A673 (cell line): ENCODE data around the gene GPM6B. TPM values are rescaled to one million over a fixed set of nuclear protein-coding genes. Genes with fewer than 3 reads are reported as not detected.

Source experiments
- BruUV-seq: library from RNA; stranded (reverse); fragments of 400-500 nt; replicated peaks from 2 replicates; lab custom pipeline; 2021; lab: Mats Ljungman, UMichigan
- CTCF ChIA-PET: fragments of 300-600 bp; sonication (Branson Sonifier 250); formaldehyde crosslinking; loops from one replicate; lab custom pipeline; 2022; ENCODE audit warnings: antibody characterized with exemption; lab: Charles Lee
- POLR2A ChIA-PET: fragments of 300-600 bp; sonication (Branson Sonifier 250); formaldehyde crosslinking; loops from one replicate; lab custom pipeline; 2022; ENCODE audit warnings: antibody characterized with exemption; ENCODE audit not compliant: low non-redundant PET; lab: Charles Lee
- DNase-seq: peaks from one replicate; pipeline ENCODE4 v3.0.0-alpha.2; 2015; ENCODE audit warnings: low spot score
- H3K27ac ChIP-seq: fragments of 200-600 bp; sonication (generic); 2 replicates; pipeline ENCODE4 v1.5.1; 2016; ENCODE audit warnings: mixed run types, low read depth, mild to moderate bottlenecking, mixed read lengths, antibody characterized with exemption, low read length; ENCODE audit not compliant: poor library complexity, severe bottlenecking
- H3K27me3 ChIP-seq: fragments of 200-600 bp; sonication (generic); replicated peaks from 2 replicates; pipeline ENCODE4 v1.6.1; 2017; ENCODE audit warnings: mixed run types, low read depth, mild to moderate bottlenecking, mixed read lengths, antibody characterized with exemption, low read length; ENCODE audit not compliant: insufficient read depth, poor library complexity
- H3K36me3 ChIP-seq: fragments of 200-600 bp; sonication (generic); 2 replicates; pipeline ENCODE4 v1.6.1; 2016; ENCODE audit warnings: mixed run types, mild to moderate bottlenecking, mixed read lengths, antibody characterized with exemption, low read length; ENCODE audit not compliant: insufficient read depth, poor library complexity, severe bottlenecking
- H3K4me1 ChIP-seq: fragments of 200-600 bp; sonication (generic); 2 replicates; pipeline ENCODE4 v1.6.1; 2017; ENCODE audit warnings: mixed run types, mild to moderate bottlenecking, mixed read lengths, antibody characterized with exemption, low read length; ENCODE audit not compliant: insufficient read depth, poor library complexity, severe bottlenecking
- H3K4me3 ChIP-seq: fragments of 200-600 bp; sonication (generic); 2 replicates; pipeline ENCODE4 v1.5.1; 2016; ENCODE audit warnings: low read depth, mixed run types, mild to moderate bottlenecking, mixed read lengths, low read length; ENCODE audit not compliant: poor library complexity, severe bottlenecking
- H3K9me3 ChIP-seq: fragments of 200-600 bp; sonication (generic); 2 replicates; pipeline ENCODE4 v1.6.1; 2016; ENCODE audit warnings: mixed run types, low read depth, mild to moderate bottlenecking, mixed read lengths, antibody characterized with exemption, low read length; ENCODE audit not compliant: poor library complexity, severe bottlenecking
- CTCF ChIP-seq: fragments of 300-800, 200-600 bp; sonication (generic); conservative IDR thresholded peaks from 2 replicates; pipeline ENCODE4 v1.5.1; 2017; ENCODE audit warnings: low read depth, mild to moderate bottlenecking, antibody characterized with exemption, low read length, moderate library complexity, mixed read lengths
- EZH2 ChIP-seq: fragments of 200-600 bp; sonication (generic); IDR thresholded peaks from 2 replicates; pipeline ENCODE4 v1.6.1; 2017; ENCODE audit warnings: borderline replicate concordance, low read depth, mild to moderate bottlenecking, mixed read lengths, antibody characterized with exemption, low read length; ENCODE audit not compliant: poor library complexity, severe bottlenecking
- intact Hi-C: fragments of 100-400 bp; cut with micrococcal nuclease; formaldehyde crosslinking; loops from one replicate; pipeline ENCODE4 v1.10.0; 2022; ENCODE audit not compliant: unreplicated experiment
- total RNA-seq: library from RNA; stranded (reverse); gene quantifications from 2 replicates; pipeline ENCODE4 v1.2.3, GENCODE V29; 2021

GPM6B gene
- total RNA-seq, 1 experiment from 2014 or later = 7.6 TPM

- H3K27me3 ChIP-seq = no peaks in the 10 kb centered on the region
- ChIA-PET POLR2A (no interaction called here), CTCF (no interaction called here)
- intact Hi-C loops = no loop called here
- H3K27ac ChIP-seq = no peak overlapping the region
- TF ChIP-seq CTCF (no peak), EZH2 (no peak)
- no peak for DNase-seq
- H3K4me3 ChIP-seq = no peak overlapping the region
- H3K4me1 ChIP-seq = no peaks in the 10 kb centered on the region
- BruUV-seq = no TSS peak
- no peaks in the 10 kb centered on the region for H3K36me3 ChIP-seq
- no peaks in the 10 kb centered on the region for H3K9me3 ChIP-seq
Measured at GRCh38 chrX:13859724-13860123, 42.8 kb upstream of the GPM6B start.

DNA sequence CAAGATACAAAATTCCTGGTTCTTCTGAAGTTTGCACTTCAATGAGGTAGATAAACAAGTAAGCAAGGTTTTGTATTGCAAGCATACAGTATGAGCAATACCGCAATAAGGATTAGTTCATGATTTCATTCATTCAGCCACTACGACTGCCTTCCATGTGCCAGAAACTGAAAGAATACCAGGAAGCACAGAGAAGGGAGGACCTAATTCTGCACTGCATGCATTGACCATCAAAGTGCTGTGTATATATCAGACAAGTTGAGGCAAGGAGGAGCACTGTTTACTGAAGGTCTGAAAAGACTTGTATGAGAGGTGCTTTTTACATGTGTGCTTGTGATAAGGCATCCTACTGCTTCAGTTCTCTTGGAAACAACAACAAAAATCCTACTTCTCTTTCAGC is 40.9 kb upstream of the GPM6B start:
- Histone ChIP-seq H3K4me1 (no peaks in the 10 kb centered on the region), H3K27ac (no peak overlapping the region), H3K4me3 (no peak overlapping the region), H3K36me3 (no peaks in the 10 kb centered on the region), H3K27me3 (no peaks in the 10 kb centered on the region), H3K9me3 (no peaks in the 10 kb centered on the region)
- TF ChIP-seq CTCF (no peak), EZH2 (no peak)
- CTCF ChIA-PET = no interaction called here
- intact Hi-C loops = no loop called here
- no TSS peak for BruUV-seq
- no peak for DNase-seq
- POLR2A ChIA-PET = no interaction called here

DNA sequence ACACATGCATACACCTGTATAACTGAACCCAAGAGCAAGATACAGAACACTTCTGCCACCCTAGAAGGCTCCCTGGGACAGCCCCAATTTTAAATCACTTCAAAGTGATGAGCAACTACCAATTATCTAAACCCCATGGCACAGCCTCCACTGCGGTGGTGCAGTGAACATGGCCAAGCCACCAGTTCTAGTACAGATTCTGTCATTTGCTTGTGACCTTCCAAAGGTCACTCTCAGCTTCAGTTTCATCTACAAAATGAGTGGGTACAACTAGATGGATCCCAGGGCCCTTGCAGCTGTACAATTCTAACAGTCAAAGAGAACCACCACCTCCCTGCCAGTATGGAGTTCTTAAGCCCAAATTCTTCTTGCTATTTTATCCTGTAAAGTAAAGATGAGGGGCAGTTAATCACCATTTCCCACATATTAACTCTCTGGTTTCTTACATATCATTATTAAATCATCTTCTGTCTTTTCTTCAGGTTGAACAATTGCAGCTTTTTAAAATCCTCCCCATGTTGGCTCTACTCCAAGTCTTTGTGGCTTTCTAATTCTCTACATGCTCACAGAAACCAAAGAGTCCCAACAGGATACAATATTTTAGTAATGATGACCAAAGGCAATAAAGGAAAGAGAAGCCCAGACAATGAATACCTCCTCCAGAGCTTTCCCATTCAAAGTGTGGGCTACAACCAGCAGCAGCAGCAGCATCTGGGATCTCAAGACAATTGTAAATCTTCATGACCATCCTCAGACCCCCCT is 39.0 kb upstream of the GPM6B start:
- intact Hi-C loops = no loop called here
- peak; percentile 39 for DNase-seq
- H3K27me3 ChIP-seq = no peaks in the 10 kb centered on the region
- no peak overlapping the region for H3K4me3 ChIP-seq
- H3K36me3 ChIP-seq = no peaks in the 10 kb centered on the region
- TF ChIP-seq EZH2 = no peak
- no peak for TF ChIP-seq CTCF
- no peak overlapping the region for H3K27ac ChIP-seq
- BruUV-seq = no TSS peak
- ChIA-PET CTCF (no interaction called here), POLR2A (no interaction called here)
- H3K9me3 ChIP-seq = no peaks in the 10 kb centered on the region
- H3K4me1 ChIP-seq = no peaks in the 10 kb centered on the region
